ENCODE measurements around the gene MGMT. TPM values are rescaled to one million over a fixed set of nuclear protein-coding genes. Genes with fewer than 3 reads are reported as not detected.

MGMT gene
- total and polyA plus RNA-seq, 2 experiments from 2014 or later: 19.3 to 21.9 TPM

- no peak overlapping the region for H3K4me2 ChIP-seq
- H3K27ac Mint-ChIP-seq: no peak overlapping the region
- H3K4me3 Mint-ChIP-seq: no peak overlapping the region
- H3K4me1 Mint-ChIP-seq: no peaks in the 10 kb centered on the region
- H3K9me3 Mint-ChIP-seq: peaks cover 13% of the 10 kb centered on the region
- H2AFZ ChIP-seq: no peak overlapping the region
- H3K9me2 ChIP-seq (ENCODE audit: insufficient read depth): no peaks in the 10 kb centered on the region
- H3K79me2 ChIP-seq (replicated peaks; ENCODE audit: insufficient read depth): no peaks in the 10 kb centered on the region
- DNase-seq (ENCODE audit: low spot score) (no peak), ATAC-seq (no peak)
- H3K27me3 Mint-ChIP-seq (ENCODE audit: insufficient read depth, low read depth, poor library complexity): peaks cover 8% of the 10 kb centered on the region
- H3F3A ChIP-seq (replicated peaks; ENCODE audit: low read depth): no peaks in the 10 kb centered on the region
- peaks cover 10% of the 10 kb centered on the region; the same call in 2 of the 3 replicates for H3K36me3 Mint-ChIP-seq (ENCODE audit: low read depth)
- H4K20me1 ChIP-seq (replicated peaks; ENCODE audit: insufficient read depth): no peaks in the 10 kb centered on the region
- H3K4me3 ChIP-seq: no peak overlapping the region
- no peaks in the 10 kb centered on the region for H3K4me1 ChIP-seq (ENCODE audit: insufficient read depth)
- no peaks in the 10 kb centered on the region for H3K36me3 ChIP-seq (ENCODE audit: insufficient read depth)
- TF ChIP-seq EZH2 (IDR thresholded peaks at IDR 0.05; ENCODE audit: low read depth, unreplicated experiment): no peak
- no peak for TF ChIP-seq NANOG (IDR thresholded peaks at IDR 0.05; ENCODE audit: borderline replicate concordance)
- no peak for TF ChIP-seq ZNF462 (CRISPR knock-in tag; IDR thresholded peaks at IDR 0.05)
- no peak for TF ChIP-seq ZNF331 (CRISPR knock-in tag; IDR thresholded peaks at IDR 0.05; ENCODE audit: low read depth)
- H3K27ac ChIP-seq (ENCODE audit: low read depth): no peak overlapping the region
- no peaks in the 10 kb centered on the region for H3K27me3 ChIP-seq (ENCODE audit: insufficient read depth)
These were observed 278.2 kb downstream of the MGMT start for GRCh38 chr10:129745186-129745750.
